ENCODE measurements around the gene SLC66A2.

DNA sequence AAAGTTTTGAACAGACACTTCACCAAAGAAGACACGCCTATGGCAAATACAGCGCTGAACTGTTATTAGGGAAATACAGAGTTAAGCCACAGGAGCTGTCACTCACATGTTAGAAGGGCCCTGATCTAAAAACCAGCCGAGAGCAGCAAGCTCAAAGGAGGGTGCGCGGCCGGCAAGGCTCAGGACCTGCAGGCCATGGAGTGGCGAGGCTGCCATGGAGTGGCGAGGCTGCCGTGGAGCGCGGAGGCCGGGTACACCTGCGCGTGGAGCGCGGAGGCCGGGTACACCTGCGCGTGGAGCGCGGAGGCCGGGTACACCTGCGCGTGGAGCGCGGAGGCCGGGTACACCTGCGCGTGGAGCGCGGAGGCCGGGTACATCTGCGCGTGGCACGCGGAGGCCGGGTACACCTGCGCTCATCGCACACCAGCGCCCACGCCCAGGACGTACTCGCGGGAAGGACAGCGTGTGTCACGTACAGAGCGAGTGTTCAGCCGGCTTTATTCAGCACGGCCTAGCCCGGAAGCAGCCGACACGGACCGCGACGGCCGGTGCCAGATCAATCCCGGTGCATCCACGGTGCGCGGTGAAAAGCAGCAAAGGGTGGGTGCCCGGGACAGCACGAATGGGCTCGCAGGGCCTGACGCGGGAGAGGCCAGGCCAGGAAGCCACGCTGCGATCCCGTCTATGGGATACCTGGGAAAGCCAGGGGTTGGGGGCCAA, 68.8 kb downstream of the SLC66A2 start:
- no peak for TF ChIP-seq POLR2A (IDR thresholded peaks at IDR 0.05)
- TF ChIP-seq, protein P1, sequence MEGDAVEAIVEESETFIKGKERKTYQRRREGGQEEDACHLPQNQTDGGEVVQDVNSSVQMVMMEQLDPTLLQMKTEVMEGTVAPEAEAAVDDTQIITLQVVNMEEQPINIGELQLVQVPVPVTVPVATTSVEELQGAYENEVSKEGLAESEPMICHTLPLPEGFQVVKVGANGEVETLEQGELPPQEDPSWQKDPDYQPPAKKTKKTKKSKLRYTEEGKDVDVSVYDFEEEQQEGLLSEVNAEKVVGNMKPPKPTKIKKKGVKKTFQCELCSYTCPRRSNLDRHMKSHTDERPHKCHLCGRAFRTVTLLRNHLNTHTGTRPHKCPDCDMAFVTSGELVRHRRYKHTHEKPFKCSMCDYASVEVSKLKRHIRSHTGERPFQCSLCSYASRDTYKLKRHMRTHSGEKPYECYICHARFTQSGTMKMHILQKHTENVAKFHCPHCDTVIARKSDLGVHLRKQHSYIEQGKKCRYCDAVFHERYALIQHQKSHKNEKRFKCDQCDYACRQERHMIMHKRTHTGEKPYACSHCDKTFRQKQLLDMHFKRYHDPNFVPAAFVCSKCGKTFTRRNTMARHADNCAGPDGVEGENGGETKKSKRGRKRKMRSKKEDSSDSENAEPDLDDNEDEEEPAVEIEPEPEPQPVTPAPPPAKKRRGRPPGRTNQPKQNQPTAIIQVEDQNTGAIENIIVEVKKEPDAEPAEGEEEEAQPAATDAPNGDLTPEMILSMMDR (IDR thresholded peaks at IDR 0.05): no peak
